ENCODE data around the gene FLT1.

The FLT1 gene

DNA sequence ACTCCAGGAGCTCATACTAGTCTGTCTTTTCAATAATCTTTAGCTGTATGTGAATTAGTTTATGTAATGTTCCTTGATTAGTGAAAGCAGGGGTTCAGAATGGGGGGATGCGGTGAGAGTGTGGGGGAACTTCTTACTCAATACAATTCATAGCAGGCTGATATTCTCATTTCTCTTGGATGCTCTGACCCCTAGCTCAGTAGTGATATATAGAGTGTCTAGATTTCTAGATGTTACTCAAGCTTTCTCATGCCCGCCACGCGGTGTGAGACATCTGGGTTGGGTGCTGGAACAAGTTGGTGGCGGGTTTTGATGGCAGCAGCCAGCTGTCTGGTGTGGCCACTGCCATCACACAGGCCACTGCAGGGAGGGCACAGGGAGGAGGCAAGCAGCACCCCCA, 39.3 kb upstream of the FLT1 start:
- Histone ChIP-seq H3K27ac (no peak overlapping the region), H3K4me3 (ENCODE audit: low read depth, low read length) (no peak overlapping the region), H3K36me3 (no peaks in the 10 kb centered on the region), H3K9me3 (ENCODE audit: severe bottlenecking) (no peaks in the 10 kb centered on the region), H3K27me3 (ENCODE audit: insufficient read depth, low read depth, severe bottlenecking) (no peaks in the 10 kb centered on the region)
- no peak for DNase-seq
- TF ChIP-seq, protein P1, sequence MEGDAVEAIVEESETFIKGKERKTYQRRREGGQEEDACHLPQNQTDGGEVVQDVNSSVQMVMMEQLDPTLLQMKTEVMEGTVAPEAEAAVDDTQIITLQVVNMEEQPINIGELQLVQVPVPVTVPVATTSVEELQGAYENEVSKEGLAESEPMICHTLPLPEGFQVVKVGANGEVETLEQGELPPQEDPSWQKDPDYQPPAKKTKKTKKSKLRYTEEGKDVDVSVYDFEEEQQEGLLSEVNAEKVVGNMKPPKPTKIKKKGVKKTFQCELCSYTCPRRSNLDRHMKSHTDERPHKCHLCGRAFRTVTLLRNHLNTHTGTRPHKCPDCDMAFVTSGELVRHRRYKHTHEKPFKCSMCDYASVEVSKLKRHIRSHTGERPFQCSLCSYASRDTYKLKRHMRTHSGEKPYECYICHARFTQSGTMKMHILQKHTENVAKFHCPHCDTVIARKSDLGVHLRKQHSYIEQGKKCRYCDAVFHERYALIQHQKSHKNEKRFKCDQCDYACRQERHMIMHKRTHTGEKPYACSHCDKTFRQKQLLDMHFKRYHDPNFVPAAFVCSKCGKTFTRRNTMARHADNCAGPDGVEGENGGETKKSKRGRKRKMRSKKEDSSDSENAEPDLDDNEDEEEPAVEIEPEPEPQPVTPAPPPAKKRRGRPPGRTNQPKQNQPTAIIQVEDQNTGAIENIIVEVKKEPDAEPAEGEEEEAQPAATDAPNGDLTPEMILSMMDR (IDR thresholded peaks at IDR 0.05; ENCODE audit: low read depth, low read length): no peak

DNA sequence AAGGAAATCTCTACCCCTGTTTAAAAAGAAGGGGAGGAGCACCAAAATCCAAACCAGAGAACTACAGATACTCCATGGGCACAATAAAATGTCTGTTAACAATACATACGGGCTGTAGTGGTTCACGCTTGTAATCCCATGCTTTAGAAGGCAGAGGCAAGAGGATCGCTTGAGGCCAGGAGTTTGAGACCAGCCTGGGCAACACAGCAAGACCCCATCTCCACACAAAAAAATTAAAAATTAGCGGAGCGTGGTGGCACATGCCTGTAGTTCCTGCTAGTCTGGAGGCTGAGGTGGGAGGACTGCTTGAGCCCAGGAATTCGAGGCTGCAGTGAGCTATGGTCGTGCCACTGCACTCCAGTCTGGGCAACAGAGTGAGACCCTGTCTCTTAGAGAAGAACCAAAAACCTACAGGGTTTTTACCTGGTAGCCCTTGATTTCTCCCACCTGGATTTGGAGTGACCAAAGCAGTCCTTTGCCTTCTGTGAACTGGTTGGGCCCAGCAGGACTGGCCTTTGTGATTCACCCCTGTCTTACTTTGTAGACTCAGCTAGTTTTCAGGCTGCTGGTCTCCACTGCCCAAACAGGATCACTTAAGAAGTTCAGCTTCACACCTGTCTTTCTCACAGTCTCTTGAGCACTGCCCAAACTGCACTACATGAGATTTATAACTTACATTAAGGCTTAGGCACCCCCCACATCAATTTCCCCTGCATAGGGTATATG, 38.7 kb upstream of the FLT1 start:
- Histone ChIP-seq H3K27me3 (ENCODE audit: insufficient read depth, low read depth, severe bottlenecking) (no peaks in the 10 kb centered on the region), H3K27ac (no peak overlapping the region), H3K4me3 (ENCODE audit: low read depth, low read length) (no peak overlapping the region), H3K36me3 (no peaks in the 10 kb centered on the region), H3K9me3 (ENCODE audit: severe bottlenecking) (no peaks in the 10 kb centered on the region)
- TF ChIP-seq, protein P1 (IDR thresholded peaks at IDR 0.05; ENCODE audit: low read depth, low read length): no peak
- no peak for DNase-seq

DNA sequence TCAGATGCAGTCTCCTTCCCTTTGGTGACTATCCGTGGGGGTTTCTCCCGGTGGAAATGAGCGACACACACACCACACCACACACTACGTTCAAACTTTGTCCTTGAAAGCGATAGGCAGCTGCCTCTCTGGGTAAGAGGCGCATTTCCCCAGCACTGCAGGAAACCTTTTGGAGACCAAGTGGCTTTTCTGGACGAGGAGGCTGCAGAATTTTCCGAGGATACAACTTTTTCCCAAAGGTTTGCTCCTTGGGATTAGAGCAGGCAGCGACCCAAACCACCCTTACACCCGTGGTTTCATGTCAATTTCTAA, 38.2 kb upstream of the FLT1 start:
- Histone ChIP-seq H3K36me3 (no peaks in the 10 kb centered on the region), H3K27ac (no peak overlapping the region), H3K27me3 (ENCODE audit: insufficient read depth, low read depth, severe bottlenecking) (no peaks in the 10 kb centered on the region), H3K4me3 (ENCODE audit: low read depth, low read length) (no peak overlapping the region), H3K9me3 (ENCODE audit: severe bottlenecking) (no peaks in the 10 kb centered on the region)
- DNase-seq: no peak
- TF ChIP-seq, protein P1 (IDR thresholded peaks at IDR 0.05; ENCODE audit: low read depth, low read length): no peak

DNA sequence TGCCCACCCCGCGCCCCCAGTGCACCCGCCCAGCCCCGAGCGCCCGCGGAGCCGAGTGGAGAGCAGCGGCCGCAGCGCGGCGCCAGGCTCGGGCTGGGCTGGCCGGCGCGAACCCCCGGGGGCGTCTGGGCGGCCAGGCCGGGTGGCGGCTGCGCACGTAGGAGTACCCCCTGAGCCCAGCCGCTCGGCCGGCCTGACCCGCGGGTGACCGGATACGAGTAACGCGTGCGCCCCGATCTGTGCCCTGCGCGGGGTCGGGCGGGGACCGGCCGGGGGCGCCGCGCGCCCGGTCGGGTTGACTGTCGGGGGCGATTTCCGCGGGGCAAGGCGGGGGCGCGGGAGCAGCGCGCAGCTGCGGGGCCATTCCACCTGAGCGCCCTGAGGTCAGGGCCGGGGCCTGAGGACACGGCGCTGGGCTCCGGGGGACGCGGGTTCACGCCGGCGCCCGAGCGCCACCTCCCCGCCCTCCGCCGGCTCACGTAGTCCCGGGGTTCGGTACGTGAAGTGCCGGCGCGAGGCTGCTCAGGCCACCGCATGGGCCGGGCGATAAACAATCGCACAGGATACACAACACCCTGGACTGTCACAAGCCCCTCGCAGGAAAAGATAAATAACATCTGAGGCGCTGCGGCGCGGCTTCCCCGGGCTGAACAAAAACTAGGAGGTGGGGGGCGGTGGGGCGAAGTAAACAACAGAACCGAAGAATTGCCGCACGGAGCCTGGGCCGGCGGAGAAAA, 37.6 kb upstream of the FLT1 start:
- TF ChIP-seq, protein P1 (IDR thresholded peaks at IDR 0.05; ENCODE audit: low read depth, low read length): no peak
- no peaks in the 10 kb centered on the region for H3K36me3 ChIP-seq
- H3K27ac ChIP-seq: no peak overlapping the region
- H3K4me3 ChIP-seq (ENCODE audit: low read depth, low read length): no peak overlapping the region
- H3K9me3 ChIP-seq (ENCODE audit: severe bottlenecking): no peaks in the 10 kb centered on the region
- H3K27me3 ChIP-seq (ENCODE audit: insufficient read depth, low read depth, severe bottlenecking): no peaks in the 10 kb centered on the region
- no peak for DNase-seq

DNA sequence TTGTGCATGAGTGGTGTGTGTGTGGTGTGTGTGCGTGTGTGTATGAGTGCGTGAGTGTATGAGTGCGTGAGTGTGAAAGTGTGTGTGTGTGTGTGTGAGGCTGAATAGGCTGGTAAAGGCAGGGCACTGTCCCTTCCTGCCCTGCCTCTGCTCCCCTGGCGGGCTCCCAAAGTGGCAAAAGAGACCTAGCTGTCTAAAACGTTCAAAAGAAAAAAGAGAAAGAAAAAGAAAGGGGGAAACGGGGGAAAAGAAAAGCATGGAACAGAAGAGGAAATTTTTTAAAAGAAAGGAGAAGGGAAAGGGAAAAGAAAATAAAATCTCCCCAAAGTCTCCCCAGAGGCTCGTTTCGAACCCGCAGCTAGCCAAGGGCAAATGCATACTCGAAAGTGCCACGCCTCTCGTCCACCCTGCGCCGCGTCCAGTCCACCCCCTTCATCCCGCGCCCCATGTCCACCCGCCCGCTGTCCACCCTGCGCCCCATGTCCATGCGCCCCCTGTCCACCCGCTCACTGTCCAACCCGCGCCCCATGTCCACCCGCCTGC, 37.0 kb upstream of the FLT1 start:
- Histone ChIP-seq H3K36me3 (no peaks in the 10 kb centered on the region), H3K27ac (no peak overlapping the region), H3K9me3 (ENCODE audit: severe bottlenecking) (no peaks in the 10 kb centered on the region), H3K4me3 (ENCODE audit: low read depth, low read length) (no peak overlapping the region), H3K27me3 (ENCODE audit: insufficient read depth, low read depth, severe bottlenecking) (no peaks in the 10 kb centered on the region)
- no peak for DNase-seq
- TF ChIP-seq, protein P1 (IDR thresholded peaks at IDR 0.05; ENCODE audit: low read depth, low read length): no peak

Measured in WERI-Rb-1 (cell line).